ENCODE results near the gene KICS2. TPM values are rescaled to one million over a fixed set of nuclear protein-coding genes. Genes with fewer than 3 reads are reported as not detected.

The KICS2 gene
- total and polyA plus RNA-seq, 9 of the 15 experiments (the other 6 are each of a cell fraction or from before 2014, with no cell fraction given): 2.3 to 6.4 (median 5.5) TPM

GRCh38 chr12:64220046-64220445, 2.0 kb downstream of the KICS2 start:
- Histone ChIP-seq H3K9me3 (replicated peaks; ENCODE audit: control insufficient read depth, insufficient read depth, low read depth, low read length) (no peaks in the 10 kb centered on the region), H3K4me1 (replicated peaks in 1 of 2; ENCODE audit: control insufficient read depth in 2 of 2, insufficient read depth in 2 of 2, low read length in 2 of 2) (peaks cover 8 to 11% of the 10 kb centered on the region in 2 experiments; a peak in 3 of 5 replicates), H3K27me3 (ENCODE audit: control insufficient read depth in 2 of 2, insufficient read depth in 2 of 2, low read length in 2 of 2) (peaks cover 0 to under 1% of the 10 kb centered on the region in 2 experiments; a peak in 1 of 5 replicates), H3K4me3 (peak overlapping the region; percentile 18), H3K36me3 (ENCODE audit: control insufficient read depth, insufficient read depth, low read length) (no peaks in the 10 kb centered on the region; the same call in 2 of the 3 replicates), H3K9me1 (ENCODE audit: control insufficient read depth, insufficient read depth, low read length) (no peaks in the 10 kb centered on the region), H3K79me2 (ENCODE audit: control insufficient read depth, insufficient read depth, low read length) (peaks cover 26% of the 10 kb centered on the region), H3K27ac (ENCODE audit: extremely low read depth, low read depth, low read length) (peak overlapping the region; percentile 72), H3K4me2 (ENCODE audit: insufficient read depth, low read length) (peak overlapping the region; percentile 77), H3K9ac (ENCODE audit: insufficient read depth in 1 of 2, low read depth in 2 of 2, low read length in 2 of 2) (peak overlapping the region; percentile 77; a peak in 3 of 4 replicates), H2AFZ (ENCODE audit: low read depth, low read length) (peak overlapping the region; percentile 74), H4K20me1 (replicated peaks; ENCODE audit: control insufficient read depth, insufficient read depth, low read length) (no peaks in the 10 kb centered on the region)
- no TSS peak for BruUV-seq (replicated peaks)
- in situ Hi-C loops (cut with MboI): no loop called here
- no peak for TF ChIP-seq SNIP1 (IDR thresholded peaks at IDR 0.05; ENCODE audit: low read depth)
- no peak for TF ChIP-seq ERF (CRISPR knock-in tag; IDR thresholded peaks at IDR 0.05)
- TF ChIP-seq FOS (IDR thresholded peaks at IDR 0.05; ENCODE audit: extremely low read depth, insufficient read length): no peak
- no peak for TF ChIP-seq NR2C1 (IDR thresholded peaks at IDR 0.05)
- TF ChIP-seq NR2C1 (tag; IDR thresholded peaks at IDR 0.05): no peak
- TF ChIP-seq MEF2D (tag; conservative IDR thresholded peaks at IDR 0.05; ENCODE audit: low read depth): no peak
- TF ChIP-seq FOXJ2 (tag; IDR thresholded peaks at IDR 0.05): no peak
- TF ChIP-seq ATF7 (IDR thresholded peaks at IDR 0.05): no peak
- TF ChIP-seq SMARCA5 (IDR thresholded peaks at IDR 0.05): no peak
- TF ChIP-seq ZNF668 (CRISPR knock-in tag; IDR thresholded peaks at IDR 0.05): no peak
- TF ChIP-seq ZNF699 (CRISPR knock-in tag; IDR thresholded peaks at IDR 0.05; ENCODE audit: insufficient replicate concordance): no peak
- no peak for TF ChIP-seq ZNF445 (CRISPR knock-in tag; IDR thresholded peaks at IDR 0.05; ENCODE audit: low read depth)
- TF ChIP-seq CBFB (CRISPR knock-in tag; IDR thresholded peaks at IDR 0.05): no peak
- TF ChIP-seq L3MBTL2 (IDR thresholded peaks at IDR 0.05): no peak
- no peak for TF ChIP-seq SPI1 (IDR thresholded peaks at IDR 0.05; ENCODE audit: borderline replicate concordance, low read depth, low read length)
- no peak for TF ChIP-seq CHD2 (IDR thresholded peaks at IDR 0.05; ENCODE audit: low read depth, low read length)
- peak in 1 of 4 experiments; percentile 23 for DNase-seq (ENCODE audit: extremely low read depth in 1 of 4, low spot score in 3 of 4)
- ChIA-PET POLR2A (no interaction called here), CTCF (ENCODE audit: low intra/inter-chr PET ratio) (no interaction called here)
- 30% methylated on average over 3 of the region's 3 CpGs for WGBS (ENCODE audit: insufficient coverage, low coverage, missing lambda C conversion rate)
- intact Hi-C loops (cut with micrococcal nuclease): no loop called here
- ATAC-seq: peak; percentile 29
- no peak for FAIRE-seq

All from K562 (cell line).